DOHH2 (cell line): ENCODE results near the gene IGFBP2.

Experiments
- CTCF ChIP-seq: fragments of 200-600 bp; sonication (generic); IDR thresholded peaks from one replicate; pipeline ENCODE4 v1.5.1; 2014; ENCODE audit warnings: antibody characterized with exemption, mild to moderate bottlenecking, low read depth, low read length; ENCODE audit not compliant: poor library complexity, severe bottlenecking
- EZH2phosphoT487 ChIP-seq: fragments of 200-600 bp; sonication (generic); IDR thresholded peaks from 2 replicates; pipeline ENCODE4 v1.6.1; 2017; ENCODE audit warnings: borderline replicate concordance, mild to moderate bottlenecking, antibody characterized with exemption, low read length, moderate library complexity, mixed read lengths

GRCh38 chr2:216661639-216662375 lies 28.6 kb downstream of the IGFBP2 start:
- peak; percentile 43 for TF ChIP-seq CTCF
- TF ChIP-seq EZH2phosphoT487: no peak
